CD14-positive monocyte (primary cell): Measurements from ENCODE around the gene BSG. TPM values are rescaled to one million over a fixed set of nuclear protein-coding genes. Genes with fewer than 3 reads are reported as not detected.

Experiments used
- DNase-seq, 3 donors: peaks; one replicate each; pipeline ENCODE4 v3.0.0-alpha.2; 2011 to 2022
- H2AFZ ChIP-seq: 2 replicates; pipeline ENCODE4 v1.6.0; 2012; ENCODE audit warnings: mild to moderate bottlenecking, low read depth, low read length, inconsistent platforms; ENCODE audit not compliant: insufficient read depth, poor library complexity, severe bottlenecking
- H3K27ac ChIP-seq, 2 donors: 1 replicate in 1 of 2; 2 replicates in 1 of 2; pipeline ENCODE4 v1.5.1; 2012 to 2013; ENCODE audit warnings: low read length in 2 of 2, control low read depth in 1 of 2, inconsistent platforms in 1 of 2, low read depth in 1 of 2, mild to moderate bottlenecking in 1 of 2
- H3K27me3 ChIP-seq, 2 donors: one replicate each; pipeline versions ENCODE4 v1.6.0 to v1.6.1; 2011 to 2013; ENCODE audit warnings: low read length in 2 of 2; ENCODE audit not compliant: control insufficient read depth in 2 of 2, insufficient read depth in 2 of 2
- H3K36me3 ChIP-seq, 2 donors: replicated peaks in 1 of 2; 1 replicate in 1 of 2; 2 replicates in 1 of 2; pipeline versions ENCODE4 v1.5.1 to v1.6.1; 2012 to 2013; ENCODE audit warnings: low read length in 2 of 2, control low read depth in 1 of 2, inconsistent platforms in 1 of 2, mild to moderate bottlenecking in 1 of 2; ENCODE audit not compliant: insufficient read depth in 2 of 2, control insufficient read depth in 1 of 2
- H3K4me1 ChIP-seq, 2 donors: 1 replicate in 1 of 2; 2 replicates in 1 of 2; pipeline versions ENCODE4 v1.5.1 to v1.6.1; 2012 to 2013; ENCODE audit warnings: low read length in 2 of 2, control low read depth in 1 of 2, inconsistent platforms in 1 of 2, mild to moderate bottlenecking in 1 of 2, moderate library complexity in 1 of 2; ENCODE audit not compliant: insufficient read depth in 2 of 2, control insufficient read depth in 1 of 2
- H3K4me2 ChIP-seq: replicated peaks from 2 replicates; pipeline ENCODE3; 2012; ENCODE audit warnings: low read length, moderate library complexity, mild to moderate bottlenecking; ENCODE audit not compliant: poor library complexity, severe bottlenecking; ENCODE audit errors: extremely low read depth
- H3K4me3 ChIP-seq, 3 experiments: fragments of 200-600 bp in 1 of 3; sonication (generic) in 1 of 3; replicated peaks in 1 of 3; 1 replicate in 2 of 3; 2 replicates in 1 of 3; pipeline ENCODE4 v1.5.1; 2011 to 2013; ENCODE audit warnings: low read length in 3 of 3, mild to moderate bottlenecking in 3 of 3, control low read depth in 2 of 3, low read depth in 2 of 3, inconsistent platforms in 1 of 3, moderate library complexity in 1 of 3
- H3K79me2 ChIP-seq: 2 replicates; pipeline ENCODE4 v1.6.0; 2012; ENCODE audit warnings: mild to moderate bottlenecking, control low read depth, inconsistent platforms, low read length, moderate library complexity; ENCODE audit not compliant: insufficient read depth
- H3K9ac ChIP-seq: 2 replicates; pipeline ENCODE4 v1.6.0; 2017; ENCODE audit warnings: low read length, mild to moderate bottlenecking; ENCODE audit not compliant: insufficient read depth, poor library complexity, severe bottlenecking
- H3K9me3 ChIP-seq, 2 donors: replicated peaks in 1 of 2; 1 replicate in 1 of 2; 2 replicates in 1 of 2; pipeline versions ENCODE4 v1.5.1 to v1.6.1; 2012 to 2013; ENCODE audit warnings: low read length in 2 of 2, control low read depth in 1 of 2; ENCODE audit not compliant: control insufficient read depth in 1 of 2, insufficient read depth in 1 of 2
- H4K20me1 ChIP-seq: 2 replicates; pipeline ENCODE4 v1.6.0; 2012; ENCODE audit warnings: mild to moderate bottlenecking, low read length, control low read depth, moderate library complexity; ENCODE audit not compliant: insufficient read depth
- H3K27ac Mint-ChIP-seq, 7 donors: one replicate each; pipeline ENCODE4 v1.8.0; 2020; ENCODE audit warnings: mild to moderate bottlenecking in 7 of 7, mixed read lengths in 7 of 7, moderate library complexity in 6 of 7, inconsistent platforms in 2 of 7
- H3K27me3 Mint-ChIP-seq, 3 donors: one replicate each; pipeline ENCODE4 v1.8.0; 2021 to 2022; ENCODE audit warnings: low read depth in 3 of 3, mild to moderate bottlenecking in 3 of 3, mixed read lengths in 3 of 3, moderate library complexity in 3 of 3, inconsistent platforms in 1 of 3
- H3K36me3 Mint-ChIP-seq, 2 donors: one replicate each; pipeline ENCODE4 v1.8.0; 2020; ENCODE audit warnings: mixed read lengths in 2 of 2, inconsistent platforms in 1 of 2, mild to moderate bottlenecking in 1 of 2
- H3K4me1 Mint-ChIP-seq: one replicate; pipeline ENCODE4 v1.8.0; 2020; ENCODE audit warnings: mild to moderate bottlenecking, mixed read lengths
- H3K4me3 Mint-ChIP-seq, 2 donors: one replicate each; pipeline ENCODE4 v1.8.0; 2020; ENCODE audit warnings: mild to moderate bottlenecking in 2 of 2, mixed read lengths in 2 of 2, moderate library complexity in 1 of 2
- H3K9me3 Mint-ChIP-seq, 7 donors: one replicate each; pipeline ENCODE4 v1.8.0; 2020 to 2022; ENCODE audit warnings: mixed read lengths in 7 of 7, mild to moderate bottlenecking in 6 of 7, moderate library complexity in 6 of 7, inconsistent platforms in 2 of 7
- CTCF ChIP-seq: fragments of 200-600 bp; IDR thresholded peaks from one replicate; pipeline ENCODE4 v1.8.0; 2022; ENCODE audit warnings: antibody characterized with exemption, mild to moderate bottlenecking
- WGBS: methylation state at CpG from one replicate; pipeline ENCODE4 v1.1.5; 2013; ENCODE audit warnings: missing lambda C conversion rate; ENCODE audit not compliant: insufficient coverage; 5-methylcytosine and 5-hydroxymethylcytosine counted together
- intact Hi-C, 2 donors: fragments of 100-400 bp; cut with micrococcal nuclease; formaldehyde crosslinking; loops; one replicate each; pipeline versions ENCODE4 v1.15.0 to v1.15.1; 2023
- polyA plus RNA-seq, 3 donors: library from polyadenylated mRNA; depleted of rRNA in 1 of 3; unstranded in 2 of 3; stranded (reverse) in 1 of 3; fragments of 300-500 nt in 2 of 3; fragments of >200 nt in 1 of 3; fragmentation: Illumina TruSeq in 2 of 3; gene quantifications; 1 replicate in 2 of 3; 2 replicates in 1 of 3; pipeline ENCODE4 v1.2.3, GENCODE V29; 2012 to 2021

BSG gene
- polyA plus RNA-seq, 3 donors, result 190 to 431 (median 364) TPM

DNA sequence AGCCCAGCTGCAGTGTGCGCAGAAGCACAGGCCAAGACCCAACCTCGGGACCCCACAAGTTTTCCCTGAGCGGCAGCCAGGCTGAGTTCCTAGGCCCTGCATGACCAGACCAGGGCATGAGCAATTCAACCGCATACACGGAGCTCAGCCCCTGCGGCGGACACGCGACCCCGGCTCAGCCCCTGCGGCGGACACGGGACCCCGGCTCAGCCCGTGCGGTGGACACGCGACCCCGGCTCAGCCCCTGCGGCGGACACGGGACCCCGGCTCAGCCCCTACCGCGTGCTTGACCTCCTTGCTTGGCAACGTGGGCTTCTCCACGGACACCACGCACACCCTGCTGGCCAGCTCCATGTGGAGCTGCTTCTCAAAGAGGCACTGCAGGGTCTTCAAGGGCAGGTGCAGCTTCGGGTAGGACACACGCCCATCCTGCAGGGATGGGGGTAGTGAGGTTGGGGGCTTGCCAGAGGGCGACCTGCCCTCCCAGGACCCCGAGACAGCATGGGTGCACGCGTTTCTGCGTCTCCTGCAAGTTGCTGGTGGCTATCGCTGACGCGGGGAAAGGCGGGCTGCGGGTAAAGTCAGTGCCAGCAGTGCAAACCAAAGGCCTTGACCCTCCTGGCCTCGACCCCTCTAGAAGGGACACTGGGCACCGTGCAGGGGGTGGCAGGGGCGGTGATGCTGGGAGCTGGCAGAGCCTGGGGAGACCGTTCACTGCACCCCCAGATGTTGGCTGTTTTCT lies 51.0 kb downstream of the BSG start:
- Histone ChIP-seq H3K4me3 (no peak overlapping the region), H3K27me3 (no peaks in the 10 kb centered on the region), H3K9me3 (no peaks in the 10 kb centered on the region), H3K9ac (no peak overlapping the region), H3K4me1 (no peaks in the 10 kb centered on the region), H4K20me1 (peaks cover 2% of the 10 kb centered on the region), H3K4me2 (no peak overlapping the region), H3K36me3 (peaks cover 47 to 70% of the 10 kb centered on the region in 2 donors), H2AFZ (no peak overlapping the region), H3K79me2 (no peaks in the 10 kb centered on the region), H3K27ac (no peak overlapping the region)
- Mint-ChIP-seq H3K9me3 (peaks cover 0 to 19% (median 0%) of the 10 kb centered on the region in 7 donors), H3K27ac (no peak overlapping the region), H3K36me3 (peaks cover 38 to 67% of the 10 kb centered on the region in 2 donors), H3K4me1 (no peaks in the 10 kb centered on the region), H3K4me3 (no peak overlapping the region), H3K27me3 (peaks cover 0 to 2% (median 0%) of the 10 kb centered on the region in 3 donors)
- WGBS, result 98% methylated on average over 43 of the region's 44 CpGs
- TF ChIP-seq CTCF, result no peak
- no peak for DNase-seq
- intact Hi-C loops, result no loop called here

DNA sequence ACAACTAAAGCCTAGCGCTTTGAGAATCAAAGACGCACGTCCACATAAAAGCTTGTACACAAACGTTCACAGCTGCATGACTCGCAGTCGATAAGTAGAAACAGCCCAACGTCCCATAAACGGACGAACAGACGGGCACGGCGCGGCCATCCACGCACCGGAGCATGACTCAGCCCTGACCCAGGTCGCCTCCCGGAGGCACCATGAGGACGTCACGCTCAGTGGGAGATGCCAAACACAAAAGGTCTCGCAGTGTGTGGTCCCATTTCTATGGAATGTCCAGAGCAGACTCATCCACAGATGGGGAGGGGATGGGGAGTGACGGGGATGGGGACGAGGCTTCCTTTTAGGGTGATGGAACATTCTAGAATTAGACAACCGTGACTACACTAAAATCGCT lies 51.6 kb downstream of the BSG start:
- H3K27ac ChIP-seq, result no peak overlapping the region
- no peaks in the 10 kb centered on the region for H3K27me3 ChIP-seq
- no peaks in the 10 kb centered on the region for H3K4me1 ChIP-seq
- no peak overlapping the region for H2AFZ ChIP-seq
- Mint-ChIP-seq H3K4me3 (no peak overlapping the region), H3K36me3 (peaks cover 36 to 67% of the 10 kb centered on the region in 2 donors), H3K27ac (no peak overlapping the region), H3K4me1 (no peaks in the 10 kb centered on the region), H3K9me3 (peaks cover 0 to 16% (median 0%) of the 10 kb centered on the region in 7 donors), H3K27me3 (no peaks in the 10 kb centered on the region)
- H3K4me3 ChIP-seq, result no peak overlapping the region
- H3K9me3 ChIP-seq, result no peaks in the 10 kb centered on the region
- no peak for TF ChIP-seq CTCF
- intact Hi-C loops, result no loop called here
- no peak overlapping the region for H3K9ac ChIP-seq
- H3K79me2 ChIP-seq, result no peaks in the 10 kb centered on the region
- 95% methylated on average over 19 of the region's 24 CpGs for WGBS
- DNase-seq, result no peak
- no peak overlapping the region for H3K4me2 ChIP-seq
- peaks cover 43 to 70% of the 10 kb centered on the region in 2 donors for H3K36me3 ChIP-seq
- peaks cover 3% of the 10 kb centered on the region for H4K20me1 ChIP-seq
